Pancreas (tissue), 10 donors: ENCODE results near the gene CLSTN1. TPM values are rescaled to one million over a fixed set of nuclear protein-coding genes. Genes with fewer than 3 reads are reported as not detected.
A peak's percentile ranks its signal among the peaks of the same experiment; 100 is the strongest.

Source experiments
- ATAC-seq, 4 donors: fragments of 200-7000 bp; cut with Tn5 transposase; one replicate each; pipeline versions ENCODE4 v1.8.0 to v1.9.1; 2020; ENCODE audit warnings: mild to moderate bottlenecking in 4 of 4, moderate library complexity in 4 of 4
- DNase-seq, 6 donors: peaks; one replicate each; pipeline ENCODE4 v3.0.0-alpha.2; 2020
- FAIRE-seq: peaks from 2 replicates; lab custom pipeline; 2012; peaks lifted over from hg19 to GRCh38; lab: Jason Lieb, UNC
- H3K27ac ChIP-seq, 4 donors: fragments of 200-600 bp; sonication (generic); 1 replicate in 3 of 4; 2 replicates in 1 of 4; pipeline versions ENCODE4 v1.5.0 to v1.8.0; 2020
- H3K27me3 ChIP-seq, 4 donors: fragments of 200-600 bp; one replicate each; pipeline ENCODE4 v1.8.0; 2021
- H3K36me3 ChIP-seq, 3 donors: fragments of 200-600 bp; sonication (generic) in 1 of 3; one replicate each; pipeline versions ENCODE4 v1.5.0 to v1.8.0; 2020 to 2021
- H3K4me1 ChIP-seq, 3 donors: fragments of 200-600 bp; one replicate each; pipeline ENCODE4 v1.8.0; 2021
- H3K4me3 ChIP-seq, 4 donors: fragments of 200-600 bp; sonication (generic) in 2 of 4; one replicate each; pipeline versions ENCODE4 v1.5.0 to v1.8.0; 2020 to 2021
- H3K9me3 ChIP-seq, 4 donors: fragments of 200-600 bp; one replicate each; pipeline ENCODE4 v1.8.0; 2021
- CTCF ChIP-seq, 4 donors: fragments of 200-600 bp; sonication (generic) in 3 of 4; IDR thresholded peaks; one replicate each; pipeline versions ENCODE4 v1.5.0 to v1.8.0; 2021; ENCODE audit warnings: antibody characterized with exemption in 4 of 4
- WGBS, 2 donors: extraction: QIAGEN DNeasy Blood & Tissue Kit; methylation state at CpG; one replicate each; pipeline ENCODE4 v1.1.7; 2013; 5-methylcytosine and 5-hydroxymethylcytosine counted together
- intact Hi-C, 3 donors: fragments of 100-400 bp; cut with DNase I; formaldehyde crosslinking; loops; one replicate each; pipeline versions ENCODE4 v1.11.1 to v1.14.2; 2022
- polyA plus RNA-seq, 2 donors: library from polyadenylated mRNA; stranded (reverse); fragments of 200-250 nt; gene quantifications; one replicate each; pipeline ENCODE4 v1.2.3, GENCODE V29; 2013
- total RNA-seq, 6 donors: library from RNA; stranded (reverse); fragmentation: NEBNext Ultra II Directional in 4 of 6; extraction: Animal tissue kit (Norgen Biotek cat#: 25700) in 4 of 6; gene quantifications; one replicate each; pipeline versions ENCODE4 v1.2.1 to v1.2.4, GENCODE V29; 2021 to 2023
- donor health status: healthy with polysubstance abuse.
- donor health status: DM: no; HTN: no; CAD: no; lungs with moderate emphysema.
- donor health status: DM: no; HTN: no; CAD: no.
- donor health status: control.
- donor health status: control.
- donor health status: Bipolar disorder and iron deficiency.
- donor health status: DM: yes; HTN: yes; CAD: no.
- donor health status: DM: no; HTN: no; CAD: no.
- donor health status: DM: no; HTN: no; CAD: no.
- donor health status: DM: yes; HTN: yes; CAD: no.

CLSTN1 gene
- total and polyA plus RNA-seq, 8 donors, result 44.2 to 73.5 (median 61.8) TPM

- ATAC-seq (no peak), FAIRE-seq (no peak), DNase-seq (peak in 1 of 6 donors; percentile 58)
- Histone ChIP-seq H3K4me1 (no peaks in the 10 kb centered on the region), H3K4me3 (no peak overlapping the region), H3K27me3 (no peaks in the 10 kb centered on the region), H3K9me3 (no peaks in the 10 kb centered on the region), H3K36me3 (peaks cover 7 to 82% (median 50%) of the 10 kb centered on the region in 3 donors), H3K27ac (no peak overlapping the region)
- intact Hi-C loops, result no loop called here
- WGBS, 2 donors, result 96 to 97% methylated on average over 18 of the region's 18 CpGs
- TF ChIP-seq CTCF (IDR thresholded peaks at IDR 0.05), result no peak
Observed at GRCh38 chr1:9731561-9731960, 92.2 kb downstream of the CLSTN1 start.

DNA sequence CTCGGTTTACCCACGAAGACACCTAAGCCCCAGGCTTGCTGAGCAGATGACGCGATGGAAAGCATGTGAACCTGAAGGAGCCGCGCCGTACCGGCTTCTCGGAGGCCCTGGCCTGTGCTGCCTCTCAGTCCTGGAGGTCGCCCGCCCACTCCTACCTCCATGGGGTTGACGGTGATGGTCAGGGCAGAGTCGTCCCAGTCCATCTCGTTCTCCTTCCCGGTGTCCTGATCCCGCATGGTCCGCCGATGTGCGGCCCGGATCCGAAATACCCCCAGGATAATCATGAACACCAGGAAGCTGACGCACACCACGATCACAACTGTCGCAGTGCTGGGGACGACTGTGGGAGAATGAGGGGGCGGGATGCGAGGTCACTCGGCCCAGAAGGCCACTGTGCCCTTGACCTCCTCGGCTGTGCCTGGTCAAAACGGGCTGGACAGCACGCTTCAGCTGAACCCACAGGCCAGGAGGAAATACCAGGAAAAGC, 92.7 kb downstream of the CLSTN1 start:
- 94 to 96% methylated on average over 31 of the region's 31 CpGs for WGBS, 2 donors
- FAIRE-seq, result no peak
- Histone ChIP-seq H3K27ac (no peak overlapping the region), H3K36me3 (peaks cover 7 to 78% (median 50%) of the 10 kb centered on the region in 3 donors), H3K27me3 (no peaks in the 10 kb centered on the region), H3K4me1 (no peaks in the 10 kb centered on the region), H3K4me3 (no peak overlapping the region), H3K9me3 (no peaks in the 10 kb centered on the region)
- no peak for ATAC-seq
- intact Hi-C loops, result no loop called here
- no peak for TF ChIP-seq CTCF (IDR thresholded peaks at IDR 0.05)
- peak in 2 of 6 donors; percentile 54 to 56 for DNase-seq

DNA sequence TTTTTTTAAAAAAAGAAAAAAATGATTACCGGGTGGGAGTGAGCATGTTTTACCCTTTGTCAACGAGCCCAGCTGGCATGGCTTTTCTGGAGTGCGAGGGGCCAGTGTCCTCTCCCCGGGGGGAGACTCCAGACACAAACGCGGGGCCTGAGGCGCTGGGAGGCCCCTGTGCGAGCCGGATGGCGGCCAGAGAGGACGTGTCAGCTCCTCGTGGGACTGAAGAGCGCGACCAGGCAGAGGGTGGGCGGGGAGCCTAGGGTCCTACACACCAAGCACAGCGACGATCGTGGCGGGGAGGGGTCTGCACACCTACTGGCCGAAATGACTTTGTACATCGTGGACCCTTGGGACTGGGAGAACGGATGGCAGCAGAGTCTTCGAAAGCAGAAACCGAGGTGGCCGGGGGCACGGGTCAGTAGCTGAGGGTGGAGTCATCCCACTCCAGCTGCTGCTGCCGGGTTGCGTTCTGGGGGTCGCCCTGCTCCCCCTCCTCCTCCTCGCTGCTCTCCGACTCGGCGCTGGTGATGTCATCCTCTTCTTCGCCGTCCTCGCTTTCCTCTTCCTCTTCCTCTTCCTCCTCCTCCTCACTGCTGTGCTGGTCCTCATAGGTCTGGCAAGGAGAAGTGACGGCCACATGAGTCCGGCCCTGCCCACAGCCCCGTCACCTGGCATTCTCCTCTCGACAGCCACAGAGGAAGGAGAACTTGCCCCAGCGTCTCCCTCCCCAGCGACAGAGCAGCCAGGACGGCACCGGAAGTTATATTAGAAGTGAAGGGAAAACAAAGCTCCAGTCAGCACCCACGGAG, 93.5 kb downstream of the CLSTN1 start:
- Histone ChIP-seq H3K27ac (no peak overlapping the region), H3K36me3 (peaks cover 5 to 70% (median 46%) of the 10 kb centered on the region in 3 donors), H3K4me1 (no peaks in the 10 kb centered on the region), H3K27me3 (no peaks in the 10 kb centered on the region), H3K4me3 (no peak overlapping the region), H3K9me3 (no peaks in the 10 kb centered on the region)
- WGBS, 2 donors, result 90 to 92% methylated on average over 44 to 45 of the region's 45 CpGs
- intact Hi-C loops, result no loop called here
- FAIRE-seq (no peak), DNase-seq (peak in 2 of 6 donors; percentile 54 to 58), ATAC-seq (peak in 3 of 4 donors; percentile 12 to 75 (median 60))
- TF ChIP-seq CTCF (IDR thresholded peaks at IDR 0.05), result no peak

DNA sequence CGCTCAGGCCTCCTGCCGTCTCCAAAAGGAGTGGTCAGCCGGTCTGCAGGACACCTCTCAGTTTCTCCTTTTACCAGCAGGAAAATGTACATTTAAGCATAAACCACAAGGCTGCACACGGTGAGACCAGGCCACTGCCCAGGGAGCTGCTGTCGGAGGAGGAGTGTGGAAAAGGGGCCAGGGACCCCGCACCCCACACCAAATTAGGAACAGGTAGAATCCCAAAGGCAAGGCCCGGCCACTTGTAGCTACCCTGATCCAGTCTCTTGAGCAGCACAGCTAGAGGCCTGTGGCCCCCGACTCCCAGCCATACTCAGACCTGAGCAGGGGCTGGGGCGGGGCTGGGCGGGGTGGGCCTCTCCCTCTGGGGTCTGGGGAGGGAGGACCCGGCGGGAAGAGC, 94.2 kb downstream of the CLSTN1 start:
- Histone ChIP-seq H3K36me3 (peaks cover 3 to 62% (median 39%) of the 10 kb centered on the region in 3 donors), H3K27ac (no peak overlapping the region), H3K4me1 (no peaks in the 10 kb centered on the region), H3K27me3 (no peaks in the 10 kb centered on the region), H3K9me3 (no peaks in the 10 kb centered on the region), H3K4me3 (no peak overlapping the region)
- intact Hi-C loops, result no loop called here
- FAIRE-seq (no peak), DNase-seq (peak in 1 of 6 donors; percentile 35), ATAC-seq (no peak)
- no peak for TF ChIP-seq CTCF (IDR thresholded peaks at IDR 0.05)
- WGBS, 2 donors, result 88 to 94% methylated on average over 11 to 12 of the region's 12 CpGs
